ENCODE measurements around the gene ETFA. TPM values are rescaled to one million over a fixed set of nuclear protein-coding genes. Genes with fewer than 3 reads are reported as not detected.

Gene ETFA
- total and polyA plus RNA-seq, 4 experiments from 2014 or later: 47.7 to 106 (median 76.5) TPM

DNA sequence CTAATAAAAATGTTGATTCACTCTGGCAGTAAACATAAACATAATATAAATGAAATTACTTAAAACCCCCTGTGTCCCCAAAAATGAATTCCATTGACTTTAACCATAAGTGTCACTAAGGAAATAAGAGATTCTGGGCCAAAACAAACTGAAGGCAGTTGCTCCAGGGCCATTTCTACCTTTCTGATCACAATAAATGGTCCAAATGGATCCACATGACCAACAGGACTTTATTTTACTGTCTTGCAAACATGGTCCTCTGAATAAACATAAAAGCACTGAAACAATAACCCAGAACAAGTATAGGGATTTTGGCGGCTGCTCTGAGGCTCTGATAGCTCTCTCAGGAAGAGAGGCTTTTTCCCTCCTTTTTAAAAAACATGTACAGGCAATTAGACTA lies 77.3 kb downstream of the ETFA start:
- POLR2A ChIA-PET (ENCODE audit: partially characterized antibody): no interaction called here
- CTCF ChIA-PET (ENCODE audit: partially characterized antibody): no interaction called here
- intact Hi-C loops (cut with micrococcal nuclease): loop anchor here (10.0 kb wide), 2 partner anchors 51 to 631 kb away; no protein-coding TSS in a partner anchor

DNA sequence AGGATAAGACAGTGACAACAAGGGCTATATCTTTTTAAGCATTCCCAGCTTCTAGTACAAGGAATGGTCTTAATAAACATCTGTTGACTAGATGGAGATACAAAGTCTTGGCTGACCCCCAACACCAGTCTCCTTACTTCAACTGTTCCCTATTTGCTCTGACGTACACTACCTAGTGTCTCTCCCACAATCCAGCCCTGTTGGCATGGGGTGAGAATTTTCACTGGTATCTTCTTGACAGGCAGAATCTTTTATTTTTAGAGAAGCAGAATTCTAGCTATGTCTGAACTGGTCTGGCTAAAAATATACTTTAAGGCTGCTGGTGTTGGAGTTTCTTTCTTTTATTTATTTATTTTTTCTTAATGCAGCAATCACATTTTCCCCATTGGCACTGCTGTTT lies 82.0 kb downstream of the ETFA start:
- no peaks in the 10 kb centered on the region for H3K27me3 ChIP-seq (ENCODE audit: insufficient read depth, low read length)
- H3K4me3 ChIP-seq (ENCODE audit: low read length in 2 of 2): no peak overlapping the region
- no peaks in the 10 kb centered on the region for H3K4me1 ChIP-seq (ENCODE audit: insufficient read depth, low read length)
- Mint-ChIP-seq H3K4me3 (no peak overlapping the region), H3K9me3 (no peaks in the 10 kb centered on the region), H3K27me3 (no peaks in the 10 kb centered on the region), H3K27ac (no peak overlapping the region), H3K36me3 (peaks cover 21 to 41% of the 10 kb centered on the region in 2 donors), H3K4me1 (no peaks in the 10 kb centered on the region)
- no peak for DNase-seq
- H3K9me3 ChIP-seq (ENCODE audit: control insufficient read depth in 1 of 2, low read length in 2 of 2): no peaks in the 10 kb centered on the region
- peaks cover 18% of the 10 kb centered on the region for H3K36me3 ChIP-seq (ENCODE audit: insufficient read depth, low read length)
- ChIA-PET POLR2A (ENCODE audit: partially characterized antibody) (no interaction called here), CTCF (ENCODE audit: partially characterized antibody) (no interaction called here)
- intact Hi-C loops (cut with micrococcal nuclease): no loop called here
- H3K27ac ChIP-seq (ENCODE audit: low read depth, low read length): no peak overlapping the region

More for the DNA sequence above, 77.3 kb downstream of the ETFA start:
- no peak overlapping the region for H3K27ac Mint-ChIP-seq
- H3K4me3 Mint-ChIP-seq: no peak overlapping the region
- DNase-seq: no peak
- no peaks in the 10 kb centered on the region for H3K27me3 Mint-ChIP-seq
- peaks cover 10 to 24% of the 10 kb centered on the region in 2 donors for H3K36me3 Mint-ChIP-seq
- no peaks in the 10 kb centered on the region for H3K27me3 ChIP-seq (ENCODE audit: insufficient read depth, low read length)
- peaks cover 5% of the 10 kb centered on the region for H3K36me3 ChIP-seq (ENCODE audit: insufficient read depth, low read length)
- H3K4me3 ChIP-seq (ENCODE audit: low read length in 2 of 2): no peak overlapping the region
- no peak overlapping the region for H3K27ac ChIP-seq (ENCODE audit: low read depth, low read length)
- H3K9me3 ChIP-seq (ENCODE audit: control insufficient read depth in 1 of 2, low read length in 2 of 2): no peaks in the 10 kb centered on the region
- H3K9me3 Mint-ChIP-seq: no peaks in the 10 kb centered on the region
- no peaks in the 10 kb centered on the region for H3K4me1 ChIP-seq (ENCODE audit: insufficient read depth, low read length)
- H3K4me1 Mint-ChIP-seq: no peaks in the 10 kb centered on the region

DNA sequence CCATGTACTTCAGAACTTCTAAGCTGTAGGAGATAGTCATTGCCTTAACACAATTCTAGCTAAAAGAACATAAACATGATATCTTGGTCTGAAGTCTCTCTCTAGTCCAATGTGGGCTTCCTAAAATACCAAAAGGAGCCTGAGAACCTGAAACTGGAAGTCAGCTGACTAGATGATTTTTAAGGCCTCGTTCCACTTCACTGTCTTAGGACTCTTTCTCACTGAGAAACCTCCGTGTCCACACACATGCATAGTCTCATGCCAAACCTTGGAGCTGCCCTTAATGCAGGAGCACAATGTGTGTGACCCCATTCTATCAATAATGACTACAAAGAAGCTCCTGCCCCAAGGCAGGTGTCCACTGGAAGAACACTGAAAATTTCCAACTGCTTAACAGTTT lies 87.7 kb downstream of the ETFA start:
- no peak overlapping the region for H3K4me3 Mint-ChIP-seq
- ChIA-PET POLR2A (ENCODE audit: partially characterized antibody) (no interaction called here), CTCF (ENCODE audit: partially characterized antibody) (interaction anchor here (1.1 kb wide), 1 partner anchor 12 kb away, joined by 3 read pairs; no protein-coding TSS in a partner anchor)
- peaks cover 0 to 3% (median under 1%) of the 10 kb centered on the region in 4 donors for H3K4me1 Mint-ChIP-seq
- no peaks in the 10 kb centered on the region for H3K9me3 ChIP-seq (ENCODE audit: control insufficient read depth in 1 of 2, low read length in 2 of 2)
- peaks cover 14% of the 10 kb centered on the region for H3K36me3 ChIP-seq (ENCODE audit: insufficient read depth, low read length)
- H3K4me3 ChIP-seq (ENCODE audit: low read length in 2 of 2): no peak overlapping the region
- peak overlapping the region in 1 of 7 donors; percentile 35 for H3K27ac Mint-ChIP-seq
- no peak for DNase-seq
- H3K27me3 ChIP-seq (ENCODE audit: insufficient read depth, low read length): no peaks in the 10 kb centered on the region
- H3K36me3 Mint-ChIP-seq: peaks cover 41 to 44% of the 10 kb centered on the region in 2 donors
- no peaks in the 10 kb centered on the region for H3K27me3 Mint-ChIP-seq
- no peak overlapping the region for H3K27ac ChIP-seq (ENCODE audit: low read depth, low read length)
- intact Hi-C loops (cut with micrococcal nuclease): no loop called here
- H3K4me1 ChIP-seq (ENCODE audit: insufficient read depth, low read length): no peaks in the 10 kb centered on the region
- H3K9me3 Mint-ChIP-seq: peaks cover 0 to 3% (median 0%) of the 10 kb centered on the region in 8 donors

DNA sequence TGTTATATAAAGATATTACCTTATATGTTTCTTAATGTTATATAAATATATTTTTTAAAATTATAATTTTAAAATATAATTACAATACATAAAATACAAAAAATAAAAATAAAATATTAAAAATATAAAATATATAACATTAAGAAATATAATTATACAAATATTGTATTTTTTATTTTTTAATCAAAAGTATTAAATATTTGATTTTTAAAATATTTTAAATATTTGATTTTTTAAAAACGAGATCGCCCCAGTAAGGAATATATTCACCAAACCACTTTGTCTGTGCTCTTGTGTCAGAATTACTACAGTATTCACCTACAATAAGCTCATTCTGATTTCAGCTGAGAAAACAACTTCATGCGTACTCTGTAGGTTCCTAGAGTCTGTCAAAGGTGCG lies 89.1 kb downstream of the ETFA start:
- H3K4me1 Mint-ChIP-seq: peaks cover 0 to 4% (median under 1%) of the 10 kb centered on the region in 4 donors
- Histone ChIP-seq H3K27me3 (ENCODE audit: insufficient read depth, low read length) (no peaks in the 10 kb centered on the region), H3K4me1 (ENCODE audit: insufficient read depth, low read length) (no peaks in the 10 kb centered on the region), H3K4me3 (ENCODE audit: low read length in 2 of 2) (no peak overlapping the region), H3K27ac (ENCODE audit: low read depth, low read length) (no peak overlapping the region), H3K36me3 (ENCODE audit: insufficient read depth, low read length) (peaks cover 14% of the 10 kb centered on the region), H3K9me3 (ENCODE audit: control insufficient read depth in 1 of 2, low read length in 2 of 2) (no peaks in the 10 kb centered on the region)
- intact Hi-C loops (cut with micrococcal nuclease): no loop called here
- POLR2A ChIA-PET (ENCODE audit: partially characterized antibody): no interaction called here
- no peak overlapping the region for H3K4me3 Mint-ChIP-seq
- peaks cover 41 to 42% of the 10 kb centered on the region in 2 donors for H3K36me3 Mint-ChIP-seq
- peaks cover 0 to 3% (median 0%) of the 10 kb centered on the region in 8 donors for H3K9me3 Mint-ChIP-seq
- CTCF ChIA-PET (ENCODE audit: partially characterized antibody): no interaction called here
- H3K27me3 Mint-ChIP-seq: no peaks in the 10 kb centered on the region
- H3K27ac Mint-ChIP-seq: no peak overlapping the region
- no peak for DNase-seq

DNA sequence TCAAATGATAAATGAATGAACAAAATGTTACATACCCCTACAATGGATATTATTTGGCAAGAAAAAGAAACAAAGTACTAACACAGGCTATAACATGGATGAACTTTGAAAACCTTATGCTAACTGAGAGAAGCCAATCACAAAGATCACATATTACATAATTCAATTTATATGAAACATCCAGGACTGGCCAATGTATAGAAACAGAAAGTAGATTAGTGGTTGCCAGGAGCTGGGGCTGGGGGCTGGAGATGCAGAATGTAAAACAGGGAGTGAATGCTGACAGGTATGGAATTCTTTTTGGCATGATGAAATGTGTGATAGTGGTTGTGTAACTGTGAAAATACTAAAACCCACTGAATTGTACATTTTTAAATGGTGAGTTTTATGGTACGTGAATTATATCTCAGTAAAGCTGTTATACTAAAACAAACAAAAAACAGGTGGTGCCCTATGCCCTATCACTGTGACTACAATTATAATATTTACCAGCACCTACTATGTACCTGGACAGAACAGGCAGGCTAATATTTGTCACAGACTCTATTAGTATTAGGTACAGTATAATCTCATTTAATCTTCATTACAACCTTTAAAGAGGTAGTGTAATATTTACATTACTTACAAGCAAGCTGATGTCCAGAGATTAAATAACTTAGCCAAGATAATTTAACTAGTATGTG lies 90.0 kb downstream of the ETFA start:
- Mint-ChIP-seq H3K27me3 (no peaks in the 10 kb centered on the region), H3K27ac (no peak overlapping the region), H3K4me1 (peaks cover 0 to 5% (median 2%) of the 10 kb centered on the region in 4 donors), H3K9me3 (peaks cover 0 to 3% (median 0%) of the 10 kb centered on the region in 8 donors), H3K4me3 (no peak overlapping the region), H3K36me3 (peaks cover 41 to 47% of the 10 kb centered on the region in 2 donors)
- intact Hi-C loops (cut with micrococcal nuclease): no loop called here
- Histone ChIP-seq H3K27ac (ENCODE audit: low read depth, low read length) (no peak overlapping the region), H3K4me3 (ENCODE audit: low read length in 2 of 2) (no peak overlapping the region), H3K9me3 (ENCODE audit: control insufficient read depth in 1 of 2, low read length in 2 of 2) (no peaks in the 10 kb centered on the region), H3K4me1 (ENCODE audit: insufficient read depth, low read length) (no peaks in the 10 kb centered on the region), H3K36me3 (ENCODE audit: insufficient read depth, low read length) (peaks cover 14% of the 10 kb centered on the region), H3K27me3 (ENCODE audit: insufficient read depth, low read length) (no peaks in the 10 kb centered on the region)
- CTCF ChIA-PET (ENCODE audit: partially characterized antibody): no interaction called here
- POLR2A ChIA-PET (ENCODE audit: partially characterized antibody): no interaction called here
- no peak for DNase-seq

DNA sequence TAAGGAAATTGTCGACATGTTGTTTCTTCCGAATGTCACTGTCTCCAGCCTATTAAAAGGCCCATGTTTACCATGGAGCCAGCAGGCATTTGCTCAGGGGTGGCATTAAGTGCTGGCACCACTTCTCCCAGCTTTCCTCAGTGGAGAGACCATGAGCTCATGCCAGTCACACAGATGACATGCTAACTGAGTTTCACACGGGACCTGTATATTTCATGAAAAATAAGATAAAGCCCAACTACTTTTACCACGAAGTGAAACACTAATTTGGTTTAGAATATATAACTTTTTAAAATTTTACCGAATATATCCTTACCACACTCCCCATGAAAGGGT lies 93.4 kb downstream of the ETFA start:
- H3K4me3 Mint-ChIP-seq: no peak overlapping the region
- ChIA-PET CTCF (ENCODE audit: partially characterized antibody) (no interaction called here), POLR2A (ENCODE audit: partially characterized antibody) (no interaction called here)
- peaks cover 44 to 55% of the 10 kb centered on the region in 2 donors for H3K36me3 Mint-ChIP-seq
- Histone ChIP-seq H3K4me1 (ENCODE audit: insufficient read depth, low read length) (no peaks in the 10 kb centered on the region), H3K27me3 (ENCODE audit: insufficient read depth, low read length) (no peaks in the 10 kb centered on the region), H3K36me3 (ENCODE audit: insufficient read depth, low read length) (peaks cover 19% of the 10 kb centered on the region), H3K27ac (ENCODE audit: low read depth, low read length) (no peak overlapping the region), H3K4me3 (ENCODE audit: low read length in 2 of 2) (no peak overlapping the region), H3K9me3 (ENCODE audit: control insufficient read depth in 1 of 2, low read length in 2 of 2) (no peaks in the 10 kb centered on the region)
- H3K4me1 Mint-ChIP-seq: peaks cover 0 to 6% (median 2%) of the 10 kb centered on the region in 4 donors
- DNase-seq: no peak
- H3K27me3 Mint-ChIP-seq: no peaks in the 10 kb centered on the region
- H3K27ac Mint-ChIP-seq: no peak overlapping the region
- H3K9me3 Mint-ChIP-seq: peaks cover 0 to 3% (median 0%) of the 10 kb centered on the region in 8 donors
- intact Hi-C loops (cut with micrococcal nuclease): no loop called here

DNA sequence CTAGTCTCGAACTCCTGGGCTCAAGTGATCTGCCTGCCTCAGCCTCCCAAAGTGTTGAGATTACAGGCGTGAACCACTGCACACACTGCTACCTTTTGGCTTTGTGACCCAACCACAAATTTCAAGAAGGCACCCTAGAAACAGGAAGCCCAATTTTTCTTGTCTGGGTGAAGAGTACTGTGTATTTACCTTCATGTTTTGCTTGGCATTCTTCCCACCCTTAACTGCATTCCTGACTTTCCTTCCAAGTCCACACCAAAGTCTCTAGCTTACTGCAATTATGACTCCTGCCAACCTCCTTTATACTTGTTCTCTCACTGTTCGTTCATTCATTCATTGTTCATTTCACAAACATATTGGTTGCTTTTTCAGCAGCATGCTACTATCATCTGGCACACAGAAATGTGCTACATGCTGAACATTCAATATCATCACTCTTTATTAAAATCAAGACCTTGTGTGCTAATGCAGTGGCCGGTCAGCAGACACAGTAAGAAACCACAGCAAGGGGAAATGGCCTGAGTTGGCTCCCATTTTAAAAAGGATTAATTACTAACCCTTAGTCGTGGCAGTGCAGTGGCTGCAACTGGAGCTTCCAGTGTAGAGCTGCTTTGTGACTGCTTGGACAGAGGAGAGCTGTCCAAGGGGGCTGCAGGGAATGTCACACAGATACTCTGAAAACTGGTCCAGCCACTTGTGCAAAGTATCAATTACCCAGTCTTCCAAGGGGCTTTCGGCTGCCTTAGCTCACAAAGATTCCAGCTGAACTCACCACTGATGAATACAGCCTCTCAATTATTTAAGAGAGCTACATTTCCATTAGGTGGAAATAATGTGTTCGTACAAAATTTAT lies 94.0 kb downstream of the ETFA start:
- Mint-ChIP-seq H3K4me3 (no peak overlapping the region), H3K27me3 (no peaks in the 10 kb centered on the region), H3K4me1 (peaks cover 0 to 5% (median 2%) of the 10 kb centered on the region in 4 donors), H3K36me3 (peaks cover 50 to 61% of the 10 kb centered on the region in 2 donors), H3K9me3 (peaks cover 0 to 3% (median 0%) of the 10 kb centered on the region in 8 donors), H3K27ac (peak overlapping the region in 1 of 7 donors; percentile 24)
- ChIA-PET CTCF (ENCODE audit: partially characterized antibody) (no interaction called here), POLR2A (ENCODE audit: partially characterized antibody) (no interaction called here)
- H3K27ac ChIP-seq (ENCODE audit: low read depth, low read length): no peak overlapping the region
- intact Hi-C loops (cut with micrococcal nuclease): no loop called here
- no peaks in the 10 kb centered on the region for H3K27me3 ChIP-seq (ENCODE audit: insufficient read depth, low read length)
- H3K4me3 ChIP-seq (ENCODE audit: low read length in 2 of 2): no peak overlapping the region
- H3K36me3 ChIP-seq (ENCODE audit: insufficient read depth, low read length): peaks cover 19% of the 10 kb centered on the region
- H3K4me1 ChIP-seq (ENCODE audit: insufficient read depth, low read length): no peaks in the 10 kb centered on the region
- H3K9me3 ChIP-seq (ENCODE audit: control insufficient read depth in 1 of 2, low read length in 2 of 2): no peaks in the 10 kb centered on the region
- no peak for DNase-seq

Data from CD4-positive, alpha-beta memory T cell (primary cell).